ENCODE data around the gene SDK2. TPM values are rescaled to one million over a fixed set of nuclear protein-coding genes. Genes with fewer than 3 reads are reported as not detected.

The SDK2 gene
- total RNA-seq, 2 donors from 2014 or later = 0.26 to 0.33 TPM

GRCh38 chr17:73379826-73380225, 264.4 kb downstream of the SDK2 start:
- ATAC-seq (no peak), DNase-seq (no peak)
- intact Hi-C loops (cut with DNase I) = no loop called here
- TF ChIP-seq POLR2A (IDR thresholded peaks at IDR 0.05) (no peak), CTCF (IDR thresholded peaks at IDR 0.05) (no peak)
- 67 to 74% methylated on average over 8 of the region's 8 CpGs for WGBS, 2 donors
- Histone ChIP-seq H3K36me3 (replicated peaks in 1 of 2; ENCODE audit: insufficient read depth in 1 of 2, low read depth in 2 of 2) (no peaks in the 10 kb centered on the region), H3K9me3 (no peaks in the 10 kb centered on the region), H3K27ac (no peak overlapping the region), H3K4me3 (no peak overlapping the region), H3K27me3 (no peaks in the 10 kb centered on the region), H3K4me1 (no peaks in the 10 kb centered on the region)

GRCh38 chr17:73378974-73379470, 265.2 kb downstream of the SDK2 start:
- intact Hi-C loops (cut with DNase I) = no loop called here
- no peak overlapping the region for H3K27ac ChIP-seq
- H3K27me3 ChIP-seq = no peaks in the 10 kb centered on the region
- TF ChIP-seq CTCF (IDR thresholded peaks at IDR 0.05) (no peak), POLR2A (IDR thresholded peaks at IDR 0.05) (no peak)
- H3K4me1 ChIP-seq = no peaks in the 10 kb centered on the region
- ATAC-seq (no peak), DNase-seq (no peak)
- no peak overlapping the region for H3K4me3 ChIP-seq
- no peaks in the 10 kb centered on the region for H3K9me3 ChIP-seq
- 72 to 75% methylated on average over 3 to 20 of the region's 20 CpGs for WGBS, 2 donors
- H3K36me3 ChIP-seq (replicated peaks in 1 of 2; ENCODE audit: insufficient read depth in 1 of 2, low read depth in 2 of 2) = no peaks in the 10 kb centered on the region

- Histone ChIP-seq H3K4me3 (no peak overlapping the region), H3K27me3 (no peaks in the 10 kb centered on the region), H3K36me3 (replicated peaks in 1 of 2; ENCODE audit: insufficient read depth in 1 of 2, low read depth in 2 of 2) (no peaks in the 10 kb centered on the region), H3K9me3 (no peaks in the 10 kb centered on the region), H3K4me1 (no peaks in the 10 kb centered on the region), H3K27ac (no peak overlapping the region)
- 80 to 89% methylated on average over 3 of the region's 3 CpGs for WGBS, 2 donors
- intact Hi-C loops (cut with DNase I) = no loop called here
- TF ChIP-seq POLR2A (IDR thresholded peaks at IDR 0.05) (no peak), CTCF (IDR thresholded peaks at IDR 0.05) (no peak)
- DNase-seq (no peak), ATAC-seq (no peak)
Measured at GRCh38 chr17:73376636-73377035, 267.6 kb downstream of the SDK2 start.

- intact Hi-C loops (cut with DNase I) = no loop called here
- Histone ChIP-seq H3K36me3 (replicated peaks in 1 of 2; ENCODE audit: insufficient read depth in 1 of 2, low read depth in 2 of 2) (no peaks in the 10 kb centered on the region), H3K4me1 (no peaks in the 10 kb centered on the region), H3K4me3 (no peak overlapping the region), H3K27ac (no peak overlapping the region), H3K9me3 (no peaks in the 10 kb centered on the region), H3K27me3 (no peaks in the 10 kb centered on the region)
- TF ChIP-seq POLR2A (IDR thresholded peaks at IDR 0.05) (no peak), CTCF (IDR thresholded peaks at IDR 0.05) (no peak)
- ATAC-seq = no peak
- no peak for DNase-seq
- WGBS, 2 donors = 86 to 88% methylated on average over 11 of the region's 11 CpGs
Measured at GRCh38 chr17:73376152-73376551, 268.1 kb downstream of the SDK2 start.

GRCh38 chr17:73371836-73372235, 272.4 kb downstream of the SDK2 start:
- DNase-seq (no peak), ATAC-seq (no peak)
- H3K36me3 ChIP-seq (replicated peaks in 1 of 2; ENCODE audit: insufficient read depth in 1 of 2, low read depth in 2 of 2) = no peaks in the 10 kb centered on the region
- no peak overlapping the region for H3K4me3 ChIP-seq
- H3K9me3 ChIP-seq = no peaks in the 10 kb centered on the region
- intact Hi-C loops (cut with DNase I) = loop anchor here (2.0 kb wide), 1 partner anchor 117 kb away; no protein-coding TSS in a partner anchor
- peaks cover 12% of the 10 kb centered on the region for H3K4me1 ChIP-seq
- H3K27ac ChIP-seq = no peak overlapping the region
- WGBS, 2 donors = 72 to 77% methylated on average over 9 of the region's 9 CpGs
- TF ChIP-seq CTCF (IDR thresholded peaks at IDR 0.05) (no peak), POLR2A (IDR thresholded peaks at IDR 0.05) (no peak)
- H3K27me3 ChIP-seq = no peaks in the 10 kb centered on the region
